Duodenal mucosa (tissue), 2 donors: ENCODE data around the gene GPR183.

Source experiments
- H3K27ac ChIP-seq: one replicate; pipeline ENCODE4 v1.7.0; 2013; ENCODE audit warnings: low read depth, low read length
- H3K27me3 ChIP-seq, 2 donors: one replicate each; pipeline ENCODE4 v1.7.0; 2013; ENCODE audit warnings: low read length in 2 of 2, control low read depth in 1 of 2; ENCODE audit not compliant: insufficient read depth in 2 of 2, control insufficient read depth in 1 of 2
- H3K36me3 ChIP-seq, 2 donors: one replicate each; pipeline ENCODE4 v1.7.0; 2013; ENCODE audit warnings: low read length in 2 of 2, control low read depth in 1 of 2; ENCODE audit not compliant: insufficient read depth in 2 of 2, control insufficient read depth in 1 of 2
- H3K4me1 ChIP-seq, 2 donors: one replicate each; pipeline ENCODE4 v1.7.0; 2013; ENCODE audit warnings: low read length in 2 of 2, control low read depth in 1 of 2; ENCODE audit not compliant: insufficient read depth in 2 of 2, control insufficient read depth in 1 of 2
- H3K4me3 ChIP-seq, 2 donors: one replicate each; pipeline ENCODE4 v1.7.0; 2013; ENCODE audit warnings: low read length in 2 of 2, low read depth in 1 of 2
- H3K9ac ChIP-seq, 2 donors: one replicate each; pipeline ENCODE4 v1.7.0; 2013; ENCODE audit warnings: low read length in 2 of 2, low read depth in 1 of 2
- H3K9me3 ChIP-seq, 2 donors: one replicate each; pipeline ENCODE4 v1.7.0; 2013; ENCODE audit warnings: low read length in 2 of 2, control low read depth in 1 of 2; ENCODE audit not compliant: control insufficient read depth in 1 of 2

GPR183 gene

GRCh38 chr13:99265821-99266426, 41.3 kb downstream of the GPR183 start:
- H3K27ac ChIP-seq: no peak overlapping the region
- H3K36me3 ChIP-seq: peaks cover 5 to 8% of the 10 kb centered on the region in 2 donors
- no peak overlapping the region for H3K9ac ChIP-seq
- peaks cover 5 to 9% of the 10 kb centered on the region in 2 donors for H3K4me1 ChIP-seq
- no peaks in the 10 kb centered on the region for H3K27me3 ChIP-seq
- H3K9me3 ChIP-seq: no peaks in the 10 kb centered on the region
- H3K4me3 ChIP-seq: no peak overlapping the region

GRCh38 chr13:99265162-99265800, 41.9 kb downstream of the GPR183 start:
- no peak overlapping the region for H3K27ac ChIP-seq
- no peaks in the 10 kb centered on the region for H3K27me3 ChIP-seq
- peaks cover 5 to 8% of the 10 kb centered on the region in 2 donors for H3K36me3 ChIP-seq
- no peaks in the 10 kb centered on the region for H3K9me3 ChIP-seq
- H3K9ac ChIP-seq: no peak overlapping the region
- peaks cover 5 to 13% of the 10 kb centered on the region in 2 donors for H3K4me1 ChIP-seq
- H3K4me3 ChIP-seq: no peak overlapping the region

- Histone ChIP-seq H3K36me3 (peaks cover 5 to 13% of the 10 kb centered on the region in 2 donors), H3K27me3 (no peaks in the 10 kb centered on the region), H3K4me3 (no peak overlapping the region), H3K9ac (no peak overlapping the region), H3K9me3 (no peaks in the 10 kb centered on the region), H3K4me1 (peaks cover 5 to 15% of the 10 kb centered on the region in 2 donors), H3K27ac (no peak overlapping the region)
These were observed 43.1 kb downstream of the GPR183 start for GRCh38 chr13:99264051-99264450.

GRCh38 chr13:99263126-99263785, 43.9 kb downstream of the GPR183 start:
- H3K27me3 ChIP-seq: no peaks in the 10 kb centered on the region
- H3K9ac ChIP-seq: no peak overlapping the region
- H3K27ac ChIP-seq: no peak overlapping the region
- peaks cover 5 to 13% of the 10 kb centered on the region in 2 donors for H3K36me3 ChIP-seq
- no peaks in the 10 kb centered on the region for H3K9me3 ChIP-seq
- H3K4me1 ChIP-seq: peaks cover 5 to 21% of the 10 kb centered on the region in 2 donors
- no peak overlapping the region for H3K4me3 ChIP-seq

DNA sequence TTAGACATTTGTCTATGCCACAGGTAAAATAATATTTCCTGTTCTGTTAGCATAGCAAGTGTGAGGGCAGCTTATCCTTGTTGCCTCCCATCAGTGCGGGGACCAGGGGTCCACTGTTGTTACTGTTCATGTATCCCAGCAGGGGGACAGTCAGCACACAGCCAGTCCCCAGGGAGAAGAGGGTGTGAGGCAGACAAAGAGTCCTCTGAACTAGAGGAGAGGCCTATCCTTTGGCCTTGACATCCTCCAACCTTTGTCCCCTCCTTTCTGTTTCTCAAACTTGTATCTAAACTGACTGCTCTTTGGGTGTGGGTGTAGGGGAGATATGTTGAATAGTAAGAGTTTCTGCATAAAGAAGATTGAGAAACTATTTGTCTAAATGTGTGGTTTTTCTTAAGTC, 46.1 kb downstream of the GPR183 start:
- H3K27ac ChIP-seq: no peak overlapping the region
- peaks cover 5 to 21% of the 10 kb centered on the region in 2 donors for H3K4me1 ChIP-seq
- H3K4me3 ChIP-seq: no peak overlapping the region
- H3K9ac ChIP-seq: no peak overlapping the region
- peaks cover 0 to 5% of the 10 kb centered on the region in 2 donors for H3K36me3 ChIP-seq
- H3K27me3 ChIP-seq: no peaks in the 10 kb centered on the region
- H3K9me3 ChIP-seq: no peaks in the 10 kb centered on the region

GRCh38 chr13:99260216-99260615, 47.0 kb downstream of the GPR183 start:
- no peak overlapping the region for H3K27ac ChIP-seq
- H3K4me1 ChIP-seq: peaks cover 5 to 17% of the 10 kb centered on the region in 2 donors
- H3K9me3 ChIP-seq: no peaks in the 10 kb centered on the region
- H3K4me3 ChIP-seq: no peak overlapping the region
- H3K27me3 ChIP-seq: no peaks in the 10 kb centered on the region
- peaks cover 5 to 7% of the 10 kb centered on the region in 2 donors for H3K36me3 ChIP-seq
- peak overlapping the region in 1 of 2 donors; percentile 2 for H3K9ac ChIP-seq

DNA sequence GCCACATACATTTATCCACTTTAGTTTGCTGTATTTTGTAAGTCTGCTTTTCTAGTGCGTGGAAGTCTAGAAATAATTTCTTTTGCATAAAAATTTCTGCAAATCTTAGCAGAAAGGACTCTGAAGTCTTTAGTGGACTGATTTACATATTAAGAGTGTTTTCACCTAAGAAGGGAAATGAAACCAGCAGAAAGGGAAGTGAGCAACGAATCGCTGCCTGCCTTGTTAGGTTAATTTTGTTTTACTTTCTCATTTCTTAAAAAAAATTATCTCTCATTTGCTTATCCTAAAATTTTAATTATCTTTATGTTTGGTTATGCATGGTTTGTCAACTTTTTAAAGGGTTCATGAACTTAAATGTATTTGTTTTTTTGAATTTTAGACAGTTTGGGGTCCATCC, 48.3 kb downstream of the GPR183 start:
- H3K36me3 ChIP-seq: peaks cover 10 to 13% of the 10 kb centered on the region in 2 donors
- H3K9ac ChIP-seq: no peak overlapping the region
- peaks cover 0 to 14% of the 10 kb centered on the region in 2 donors for H3K4me1 ChIP-seq
- H3K27me3 ChIP-seq: no peaks in the 10 kb centered on the region
- no peaks in the 10 kb centered on the region for H3K9me3 ChIP-seq
- no peak overlapping the region for H3K27ac ChIP-seq
- no peak overlapping the region for H3K4me3 ChIP-seq

DNA sequence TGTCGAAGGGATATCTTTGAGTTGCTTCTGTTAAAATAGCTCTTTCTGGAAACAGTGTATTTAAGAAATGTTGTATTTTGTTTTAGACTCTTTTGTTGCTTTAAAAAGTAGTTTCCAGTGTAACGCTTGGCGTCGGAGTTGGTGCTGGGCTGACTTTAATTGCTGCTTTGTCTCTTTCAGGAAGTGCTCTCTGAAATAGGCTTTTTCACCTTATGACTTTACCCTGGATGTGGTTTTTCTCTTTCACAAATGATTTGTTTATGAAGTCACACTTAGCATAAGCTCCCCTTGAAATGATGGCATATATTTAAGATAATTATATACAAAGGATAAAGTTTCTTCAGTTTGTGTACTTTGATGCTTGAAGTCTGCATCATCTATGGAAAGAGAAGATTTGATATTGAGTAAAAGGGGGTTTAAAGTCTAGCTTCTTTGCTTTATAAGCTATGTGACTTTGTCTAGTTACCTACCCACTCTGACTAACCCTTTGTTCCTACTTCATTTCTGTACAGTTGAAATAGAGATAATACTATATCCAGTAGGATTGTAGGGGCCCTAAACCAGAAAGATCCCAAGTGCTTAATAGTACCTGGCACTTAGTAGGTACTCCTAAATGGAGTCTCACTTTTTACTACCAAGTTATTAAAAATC, 48.9 kb downstream of the GPR183 start, which contains the start of gene GPR18:
TSS of gene GPR18 (minus strand) at position 170 of the 651 bp plus-strand sequence. CDS start 2,507 bp downstream, outside the sequence.
- no peaks in the 10 kb centered on the region for H3K9me3 ChIP-seq
- H3K9ac ChIP-seq: peak within 1 kb of the TSS in 1 of 2 donors; percentile 20
- H3K36me3 ChIP-seq: peaks cover 10 to 13% of the 10 kb centered on the region in 2 donors
- H3K4me3 ChIP-seq: peak within 1 kb of the TSS in 1 of 2 donors; percentile 17
- H3K27me3 ChIP-seq: no peaks in the 10 kb centered on the region
- H3K4me1 ChIP-seq: peaks cover 0 to 14% of the 10 kb centered on the region in 2 donors
- peak within 1 kb of the TSS; percentile 27 for H3K27ac ChIP-seq

- Histone ChIP-seq H3K9ac (no peak overlapping the region), H3K4me1 (peaks cover 0 to 14% of the 10 kb centered on the region in 2 donors), H3K9me3 (no peaks in the 10 kb centered on the region), H3K27ac (no peak overlapping the region), H3K4me3 (peak overlapping the region in 1 of 2 donors; percentile 17), H3K36me3 (peaks cover 10 to 13% of the 10 kb centered on the region in 2 donors), H3K27me3 (no peaks in the 10 kb centered on the region)
These were observed 49.9 kb downstream of the GPR183 start for GRCh38 chr13:99257291-99257690.
